ENCODE results near the gene PGM3. TPM values are rescaled to one million over a fixed set of nuclear protein-coding genes. Genes with fewer than 3 reads are reported as not detected.

The PGM3 gene
- total RNA-seq, 1 donor from 2014 or later: 151 TPM

- H2AFZ ChIP-seq (ENCODE audit: low read depth, low read length): no peak overlapping the region
- H3K4me3 Mint-ChIP-seq (ENCODE audit: unreplicated experiment): no peak overlapping the region
- H3K27ac ChIP-seq (ENCODE audit: low read depth, low read length): no peak overlapping the region
- no peaks in the 10 kb centered on the region for H3K9me3 Mint-ChIP-seq (ENCODE audit: unreplicated experiment)
- H3K9me3 ChIP-seq (ENCODE audit: insufficient read depth, low read depth, low read length): no peaks in the 10 kb centered on the region
- no peaks in the 10 kb centered on the region for H4K20me1 ChIP-seq (ENCODE audit: insufficient read depth, low read length)
- H3K4me1 Mint-ChIP-seq (ENCODE audit: low read depth, unreplicated experiment): no peaks in the 10 kb centered on the region
- H3K27me3 ChIP-seq (ENCODE audit: insufficient read depth, low read length): no peaks in the 10 kb centered on the region
- H3K4me1 ChIP-seq (ENCODE audit: insufficient read depth, low read length): no peaks in the 10 kb centered on the region
- peaks cover 30% of the 10 kb centered on the region for H3K36me3 ChIP-seq (ENCODE audit: insufficient read depth, low read length)
- no peaks in the 10 kb centered on the region for H3K79me2 ChIP-seq (ENCODE audit: insufficient read depth, low read length)
- TF ChIP-seq EZH2 (IDR thresholded peaks at IDR 0.05; ENCODE audit: insufficient read depth, low read length): no peak
- TF ChIP-seq, protein P1, sequence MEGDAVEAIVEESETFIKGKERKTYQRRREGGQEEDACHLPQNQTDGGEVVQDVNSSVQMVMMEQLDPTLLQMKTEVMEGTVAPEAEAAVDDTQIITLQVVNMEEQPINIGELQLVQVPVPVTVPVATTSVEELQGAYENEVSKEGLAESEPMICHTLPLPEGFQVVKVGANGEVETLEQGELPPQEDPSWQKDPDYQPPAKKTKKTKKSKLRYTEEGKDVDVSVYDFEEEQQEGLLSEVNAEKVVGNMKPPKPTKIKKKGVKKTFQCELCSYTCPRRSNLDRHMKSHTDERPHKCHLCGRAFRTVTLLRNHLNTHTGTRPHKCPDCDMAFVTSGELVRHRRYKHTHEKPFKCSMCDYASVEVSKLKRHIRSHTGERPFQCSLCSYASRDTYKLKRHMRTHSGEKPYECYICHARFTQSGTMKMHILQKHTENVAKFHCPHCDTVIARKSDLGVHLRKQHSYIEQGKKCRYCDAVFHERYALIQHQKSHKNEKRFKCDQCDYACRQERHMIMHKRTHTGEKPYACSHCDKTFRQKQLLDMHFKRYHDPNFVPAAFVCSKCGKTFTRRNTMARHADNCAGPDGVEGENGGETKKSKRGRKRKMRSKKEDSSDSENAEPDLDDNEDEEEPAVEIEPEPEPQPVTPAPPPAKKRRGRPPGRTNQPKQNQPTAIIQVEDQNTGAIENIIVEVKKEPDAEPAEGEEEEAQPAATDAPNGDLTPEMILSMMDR (IDR thresholded peaks at IDR 0.05; ENCODE audit: insufficient read depth, low read depth, low read length): no peak
- DNase-seq (ENCODE audit: low read depth): no peak
- no peaks in the 10 kb centered on the region for H3K36me3 Mint-ChIP-seq (ENCODE audit: low read depth, unreplicated experiment)
- H3K4me2 ChIP-seq (ENCODE audit: low read length): no peak overlapping the region
- H3K4me3 ChIP-seq (ENCODE audit: insufficient read depth, low read depth, low read length): no peak overlapping the region
- no peak overlapping the region for H3K27ac Mint-ChIP-seq (ENCODE audit: unreplicated experiment)
- H3K9ac ChIP-seq (ENCODE audit: low read length): no peak overlapping the region
- no peaks in the 10 kb centered on the region for H3K27me3 Mint-ChIP-seq (ENCODE audit: low read depth, unreplicated experiment)
- no peak for FAIRE-seq
Measured at GRCh38 chr6:83126807-83127206, 66.3 kb downstream of the PGM3 start.

- Histone ChIP-seq H3K79me2 (ENCODE audit: insufficient read depth, low read length) (no peaks in the 10 kb centered on the region), H3K4me1 (ENCODE audit: insufficient read depth, low read length) (no peaks in the 10 kb centered on the region), H3K4me2 (ENCODE audit: low read length) (no peak overlapping the region), H3K4me3 (ENCODE audit: insufficient read depth, low read depth, low read length) (no peak overlapping the region), H3K9ac (ENCODE audit: low read length) (no peak overlapping the region), H3K27me3 (ENCODE audit: insufficient read depth, low read length) (no peaks in the 10 kb centered on the region), H3K9me3 (ENCODE audit: insufficient read depth, low read depth, low read length) (no peaks in the 10 kb centered on the region), H4K20me1 (ENCODE audit: insufficient read depth, low read length) (no peaks in the 10 kb centered on the region), H3K36me3 (ENCODE audit: insufficient read depth, low read length) (peaks cover 30% of the 10 kb centered on the region), H2AFZ (ENCODE audit: low read depth, low read length) (no peak overlapping the region), H3K27ac (ENCODE audit: low read depth, low read length) (no peak overlapping the region)
- no peak for TF ChIP-seq EZH2 (IDR thresholded peaks at IDR 0.05; ENCODE audit: insufficient read depth, low read length)
- TF ChIP-seq, protein P1 (IDR thresholded peaks at IDR 0.05; ENCODE audit: insufficient read depth, low read depth, low read length): no peak
- DNase-seq (ENCODE audit: low read depth): no peak
- Mint-ChIP-seq H3K36me3 (ENCODE audit: low read depth, unreplicated experiment) (no peaks in the 10 kb centered on the region), H3K4me3 (ENCODE audit: unreplicated experiment) (no peak overlapping the region), H3K27me3 (ENCODE audit: low read depth, unreplicated experiment) (no peaks in the 10 kb centered on the region), H3K4me1 (ENCODE audit: low read depth, unreplicated experiment) (no peaks in the 10 kb centered on the region), H3K27ac (ENCODE audit: unreplicated experiment) (no peak overlapping the region), H3K9me3 (ENCODE audit: unreplicated experiment) (no peaks in the 10 kb centered on the region)
- FAIRE-seq: no peak
Measured at GRCh38 chr6:83126223-83126622, 66.8 kb downstream of the PGM3 start.

DNA sequence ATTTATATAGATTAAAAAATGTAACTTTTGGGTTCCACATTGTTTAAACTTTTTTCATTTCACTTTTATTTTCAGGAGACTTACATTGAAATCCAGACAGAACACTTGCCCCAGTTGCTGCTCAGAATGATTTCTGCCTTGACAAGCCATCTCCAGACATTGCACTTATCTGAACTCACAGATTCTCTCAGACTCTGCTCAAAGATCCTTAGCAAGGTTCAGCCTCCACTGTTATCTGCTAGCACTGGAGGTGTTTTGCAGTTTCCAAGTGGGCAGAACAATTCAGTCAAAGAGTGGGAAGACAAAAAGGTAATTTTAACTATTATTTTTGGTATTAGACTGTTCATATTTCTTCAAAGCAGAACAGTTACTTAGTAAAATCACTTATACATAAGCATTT is 67.6 kb downstream of the PGM3 start:
- Histone ChIP-seq H3K27ac (ENCODE audit: low read depth, low read length) (no peak overlapping the region), H3K79me2 (ENCODE audit: insufficient read depth, low read length) (no peaks in the 10 kb centered on the region), H3K9me3 (ENCODE audit: insufficient read depth, low read depth, low read length) (no peaks in the 10 kb centered on the region), H3K36me3 (ENCODE audit: insufficient read depth, low read length) (peaks cover 30% of the 10 kb centered on the region), H3K27me3 (ENCODE audit: insufficient read depth, low read length) (no peaks in the 10 kb centered on the region), H4K20me1 (ENCODE audit: insufficient read depth, low read length) (no peaks in the 10 kb centered on the region), H3K9ac (ENCODE audit: low read length) (no peak overlapping the region), H3K4me2 (ENCODE audit: low read length) (no peak overlapping the region), H3K4me1 (ENCODE audit: insufficient read depth, low read length) (no peaks in the 10 kb centered on the region), H2AFZ (ENCODE audit: low read depth, low read length) (no peak overlapping the region), H3K4me3 (ENCODE audit: insufficient read depth, low read depth, low read length) (no peak overlapping the region)
- H3K36me3 Mint-ChIP-seq (ENCODE audit: low read depth, unreplicated experiment): no peaks in the 10 kb centered on the region
- H3K27me3 Mint-ChIP-seq (ENCODE audit: low read depth, unreplicated experiment): no peaks in the 10 kb centered on the region
- TF ChIP-seq, protein P1 (IDR thresholded peaks at IDR 0.05; ENCODE audit: insufficient read depth, low read depth, low read length): no peak
- no peak for TF ChIP-seq EZH2 (IDR thresholded peaks at IDR 0.05; ENCODE audit: insufficient read depth, low read length)
- no peak overlapping the region for H3K4me3 Mint-ChIP-seq (ENCODE audit: unreplicated experiment)
- no peak overlapping the region for H3K27ac Mint-ChIP-seq (ENCODE audit: unreplicated experiment)
- no peaks in the 10 kb centered on the region for H3K4me1 Mint-ChIP-seq (ENCODE audit: low read depth, unreplicated experiment)
- DNase-seq (ENCODE audit: low read depth) (no peak), FAIRE-seq (no peak)
- H3K9me3 Mint-ChIP-seq (ENCODE audit: unreplicated experiment): no peaks in the 10 kb centered on the region

Data from astrocyte (in vitro differentiated cells and primary cell).